ENCODE results near the gene ZNF408.

The ZNF408 gene

GRCh38 chr11:46729110-46730027, 28.5 kb downstream of the ZNF408 start:
- no peak for DNase-seq

GRCh38 chr11:46731545-46731944, 30.7 kb downstream of the ZNF408 start:
- DNase-seq = no peak

GRCh38 chr11:46733234-46733633, 32.4 kb downstream of the ZNF408 start:
- no peak for DNase-seq

GRCh38 chr11:46736146-46736545, 35.3 kb downstream of the ZNF408 start:
- DNase-seq = no peak

GRCh38 chr11:46736615-46737014, 35.8 kb downstream of the ZNF408 start:
- DNase-seq = no peak

GRCh38 chr11:46737699-46738098, 36.9 kb downstream of the ZNF408 start:
- no peak for DNase-seq

GRCh38 chr11:46738887-46739286, 38.1 kb downstream of the ZNF408 start:
- no peak for DNase-seq

GRCh38 chr11:46741600-46742484, 41.0 kb downstream of the ZNF408 start:
- no peak for DNase-seq

- no peak for DNase-seq
Observed at GRCh38 chr11:46743043-46743442, 42.2 kb downstream of the ZNF408 start.

GRCh38 chr11:46743693-46744339, 43.0 kb downstream of the ZNF408 start:
- no peak for DNase-seq

- no peak for DNase-seq
Observed at GRCh38 chr11:46745328-46745727, 44.5 kb downstream of the ZNF408 start.

- DNase-seq = no peak
Observed at GRCh38 chr11:46745995-46746394, 45.2 kb downstream of the ZNF408 start.

GRCh38 chr11:46747150-46747549, 46.3 kb downstream of the ZNF408 start:
- no peak for DNase-seq

Measured in CD4-positive, alpha-beta T cell treated with Interleukin-21 for 1 hour (primary cell).